HUES48 (cell line): ENCODE data around the gene COTL1.

Experiments
- H3K27ac ChIP-seq: one replicate; pipeline ENCODE4 v1.7.0; 2013; ENCODE audit warnings: low read depth, low read length, inconsistent platforms
- H3K27me3 ChIP-seq: 2 replicates; pipeline ENCODE4 v1.6.1; 2013; ENCODE audit warnings: mild to moderate bottlenecking, low read length; ENCODE audit not compliant: control insufficient read depth, insufficient read depth
- H3K36me3 ChIP-seq: 2 replicates; pipeline ENCODE4 v1.6.1; 2013; ENCODE audit warnings: low read length; ENCODE audit not compliant: control insufficient read depth, insufficient read depth
- H3K4me1 ChIP-seq: 2 replicates; pipeline ENCODE4 v1.6.1; 2013; ENCODE audit warnings: mild to moderate bottlenecking, low read length; ENCODE audit not compliant: control insufficient read depth, insufficient read depth
- H3K4me3 ChIP-seq: 2 replicates; pipeline ENCODE4 v1.5.1; 2013; ENCODE audit warnings: mild to moderate bottlenecking, low read depth, low read length
- H3K9ac ChIP-seq: 2 replicates; pipeline ENCODE4 v1.6.1; 2013; ENCODE audit warnings: mild to moderate bottlenecking, low read depth, low read length, moderate library complexity
- H3K9me3 ChIP-seq: 2 replicates; pipeline ENCODE4 v1.6.1; 2013; ENCODE audit warnings: low read length; ENCODE audit not compliant: control insufficient read depth, insufficient read depth

Gene COTL1

GRCh38 chr16:84604477-84605013 lies 13.3 kb downstream of the COTL1 start:
- no peaks in the 10 kb centered on the region for H3K36me3 ChIP-seq
- H3K27ac ChIP-seq, result peak overlapping the region; percentile 70
- H3K9me3 ChIP-seq, result no peaks in the 10 kb centered on the region
- no peak overlapping the region for H3K4me3 ChIP-seq
- no peak overlapping the region for H3K9ac ChIP-seq
- no peaks in the 10 kb centered on the region for H3K27me3 ChIP-seq
- peaks cover 37% of the 10 kb centered on the region for H3K4me1 ChIP-seq

- Histone ChIP-seq H3K4me3 (no peak overlapping the region), H3K36me3 (no peaks in the 10 kb centered on the region), H3K4me1 (peaks cover 43% of the 10 kb centered on the region), H3K9me3 (no peaks in the 10 kb centered on the region), H3K9ac (no peak overlapping the region), H3K27me3 (no peaks in the 10 kb centered on the region), H3K27ac (no peak overlapping the region)
Measured at GRCh38 chr16:84603940-84604339, 13.9 kb downstream of the COTL1 start.

- Histone ChIP-seq H3K9me3 (no peaks in the 10 kb centered on the region), H3K9ac (no peak overlapping the region), H3K4me1 (peaks cover 44% of the 10 kb centered on the region), H3K27ac (peak overlapping the region; percentile 2), H3K4me3 (no peak overlapping the region), H3K27me3 (no peaks in the 10 kb centered on the region), H3K36me3 (no peaks in the 10 kb centered on the region)
Measured at GRCh38 chr16:84603140-84603816, 14.6 kb downstream of the COTL1 start.

- H3K27ac ChIP-seq, result peak overlapping the region; percentile 89
- H3K27me3 ChIP-seq, result no peaks in the 10 kb centered on the region
- no peak overlapping the region for H3K4me3 ChIP-seq
- H3K9me3 ChIP-seq, result no peaks in the 10 kb centered on the region
- no peaks in the 10 kb centered on the region; the same call in 1 of the 2 replicates for H3K36me3 ChIP-seq
- peaks cover 56% of the 10 kb centered on the region for H3K4me1 ChIP-seq
- H3K9ac ChIP-seq, result no peak overlapping the region
Measured at GRCh38 chr16:84600343-84601229, 17.3 kb downstream of the COTL1 start.

GRCh38 chr16:84599521-84600202 lies 18.2 kb downstream of the COTL1 start:
- Histone ChIP-seq H3K36me3 (no peaks in the 10 kb centered on the region; the same call in 1 of the 2 replicates), H3K9ac (no peak overlapping the region), H3K27me3 (no peaks in the 10 kb centered on the region), H3K27ac (peak overlapping the region; percentile 89), H3K4me3 (peak overlapping the region; percentile 44), H3K4me1 (peaks cover 51% of the 10 kb centered on the region), H3K9me3 (no peaks in the 10 kb centered on the region)

- Histone ChIP-seq H3K9me3 (no peaks in the 10 kb centered on the region), H3K27ac (no peak overlapping the region), H3K9ac (no peak overlapping the region), H3K27me3 (no peaks in the 10 kb centered on the region), H3K4me3 (no peak overlapping the region), H3K4me1 (peaks cover 43% of the 10 kb centered on the region), H3K36me3 (no peaks in the 10 kb centered on the region; the same call in 1 of the 2 replicates)
Measured at GRCh38 chr16:84598360-84598759, 19.5 kb downstream of the COTL1 start.

GRCh38 chr16:84597931-84598351 lies 19.9 kb downstream of the COTL1 start:
- Histone ChIP-seq H3K36me3 (no peaks in the 10 kb centered on the region; the same call in 1 of the 2 replicates), H3K27me3 (no peaks in the 10 kb centered on the region), H3K9me3 (no peaks in the 10 kb centered on the region), H3K4me1 (peaks cover 39% of the 10 kb centered on the region), H3K27ac (no peak overlapping the region), H3K9ac (no peak overlapping the region), H3K4me3 (no peak overlapping the region)

- H3K9ac ChIP-seq, result no peak overlapping the region
- peaks cover 38% of the 10 kb centered on the region for H3K4me1 ChIP-seq
Measured at GRCh38 chr16:84597528-84597896, 20.4 kb downstream of the COTL1 start.

GRCh38 chr16:84596801-84597527 lies 20.9 kb downstream of the COTL1 start:
- H3K27ac ChIP-seq, result no peak overlapping the region
- H3K27me3 ChIP-seq, result no peaks in the 10 kb centered on the region
- no peaks in the 10 kb centered on the region; the same call in 1 of the 2 replicates for H3K36me3 ChIP-seq
- H3K9ac ChIP-seq, result no peak overlapping the region
- no peaks in the 10 kb centered on the region for H3K9me3 ChIP-seq
- H3K4me1 ChIP-seq, result peaks cover 38% of the 10 kb centered on the region
- no peak overlapping the region for H3K4me3 ChIP-seq

More at GRCh38 chr16:84597528-84597896, 20.4 kb downstream of the COTL1 start:
- Histone ChIP-seq H3K4me3 (no peak overlapping the region), H3K9me3 (no peaks in the 10 kb centered on the region), H3K36me3 (no peaks in the 10 kb centered on the region; the same call in 1 of the 2 replicates), H3K27me3 (no peaks in the 10 kb centered on the region), H3K27ac (no peak overlapping the region)

- Histone ChIP-seq H3K27me3 (no peaks in the 10 kb centered on the region), H3K9ac (no peak overlapping the region), H3K27ac (no peak overlapping the region), H3K36me3 (no peaks in the 10 kb centered on the region; the same call in 1 of the 2 replicates), H3K9me3 (no peaks in the 10 kb centered on the region), H3K4me1 (peaks cover 33% of the 10 kb centered on the region), H3K4me3 (no peak overlapping the region)
Measured at GRCh38 chr16:84596161-84596560, 21.7 kb downstream of the COTL1 start.
